GM12878 (cell line): ENCODE measurements around the gene TP53INP2. TPM values are rescaled to one million over a fixed set of nuclear protein-coding genes. Genes with fewer than 3 reads are reported as not detected.

Source experiments
- BCLAF1 ChIP-seq: fragments of 450-650 bp; IDR thresholded peaks from 2 replicates; pipeline ENCODE4 v1.6.1; 2017; ENCODE audit warnings: antibody characterized with exemption, mild to moderate bottlenecking, moderate library complexity
- CBX5 ChIP-seq: sonication (generic); IDR thresholded peaks from 2 replicates; pipeline ENCODE4 v1.6.1; 2016; ENCODE audit warnings: low read depth, moderate library complexity, mild to moderate bottlenecking, inconsistent platforms
- CHD1 ChIP-seq: IDR thresholded peaks from 2 replicates; pipeline ENCODE4 v1.6.1; 2012; ENCODE audit warnings: low read depth, low read length, improper control_type of control experiment
- CUX1 ChIP-seq: IDR thresholded peaks from 2 replicates; pipeline ENCODE4 v1.6.1; 2012; ENCODE audit warnings: improper control_type of control experiment, low read depth, low read length; ENCODE audit not compliant: insufficient replicate concordance
- DPF2 ChIP-seq: fragments of 450-650 bp; IDR thresholded peaks from 2 replicates; pipeline ENCODE4 v1.6.1; 2017; ENCODE audit warnings: mild to moderate bottlenecking
- FOXK2 ChIP-seq: fragments of 450-650 bp; IDR thresholded peaks from 2 replicates; pipeline ENCODE4 v1.6.1; 2017; ENCODE audit warnings: mild to moderate bottlenecking, moderate library complexity
- HCFC1 ChIP-seq: fragments of 150-350 bp; IDR thresholded peaks from 2 replicates; pipeline ENCODE4 v1.6.1; 2014; ENCODE audit warnings: low read length
- HDGF ChIP-seq: fragments of 450-650 bp; IDR thresholded peaks from 2 replicates; pipeline ENCODE4 v1.6.1; 2016; ENCODE audit warnings: antibody characterized with exemption
- IKZF1 ChIP-seq: fragments of 450-650 bp; conservative IDR thresholded peaks from 2 replicates; pipeline ENCODE4 v1.6.1; 2017; ENCODE audit warnings: antibody characterized with exemption, mild to moderate bottlenecking
- RB1 ChIP-seq: fragments of 450-650 bp; formaldehyde crosslinking; IDR thresholded peaks from 2 replicates; pipeline ENCODE4 v1.6.1; 2017; ENCODE audit warnings: mild to moderate bottlenecking, borderline replicate concordance
- RBBP5 ChIP-seq: fragments of 200-600 bp; sonication (generic); conservative IDR thresholded peaks from 2 replicates; pipeline ENCODE4 v1.6.1; 2016
- SIX5 ChIP-seq: IDR thresholded peaks from 2 replicates; pipeline ENCODE4 v1.6.1; 2011; ENCODE audit warnings: mild to moderate bottlenecking, low read depth, low read length, moderate library complexity; ENCODE audit not compliant: severe bottlenecking
- SMAD1 ChIP-seq: fragments of 450-650 bp; IDR thresholded peaks from 2 replicates; pipeline ENCODE4 v1.6.1; 2018; ENCODE audit warnings: mild to moderate bottlenecking, low read depth; ENCODE audit not compliant: partially characterized antibody
- SMC3 ChIP-seq: IDR thresholded peaks from 2 replicates; pipeline ENCODE4 v1.6.1; 2011; ENCODE audit warnings: low read length, improper control_type of control experiment, borderline replicate concordance
- TBL1XR1 ChIP-seq: IDR thresholded peaks from 2 replicates; pipeline ENCODE4 v1.6.1; 2012; ENCODE audit warnings: low read depth, low read length, improper control_type of control experiment
- USF1 ChIP-seq: IDR thresholded peaks from 2 replicates; pipeline ENCODE4 v1.6.1; 2011; ENCODE audit warnings: borderline replicate concordance, low read depth, mild to moderate bottlenecking, moderate library complexity, mixed read lengths, low read length; ENCODE audit not compliant: insufficient read depth; ENCODE audit errors: extremely low read length
- polyA plus RNA-seq, 11 experiments: library from polyadenylated mRNA; depleted of rRNA in 4 of 11; unstranded in 6 of 11; stranded (reverse) in 5 of 11; fragments of >200 nt; fragmentation: Nextera tagmentation in 4 of 11; fragmentation: Illumina TruSeq in 1 of 11; extraction: Ambion mirVana in 4 of 11; extraction: Trizol in 1 of 11; gene quantifications; 1 replicate in 1 of 11; 2 replicates in 10 of 11; pipeline versions ENCODE4 v1.2.1 to v1.2.3, GENCODE V29; 2011 to 2016; ENCODE audit warnings: inconsistent platforms in 2 of 11, missing spikeins in 2 of 11, low read depth in 1 of 11
- total RNA-seq, 4 experiments: library from RNA; depleted of rRNA in 3 of 4; stranded (reverse); fragments of >200 nt in 3 of 4; fragmentation: Illumina TruSeq in 1 of 4; extraction: Trizol in 1 of 4; gene quantifications; 2 replicates each; pipeline versions ENCODE4 v1.2.1 to v1.2.3, GENCODE V29; 2013 to 2021
- TF ChIP-seq, protein P1 (sequence below): fragments of 150-350 bp; IDR thresholded peaks from 2 replicates; pipeline ENCODE4 v1.6.1; 2014; ENCODE audit warnings: mild to moderate bottlenecking, low read depth, low read length
- TF ChIP-seq, protein P2 (sequence below): fragments of 450-650 bp; IDR thresholded peaks from 2 replicates; pipeline ENCODE4 v1.6.1; 2017; ENCODE audit warnings: low read depth, mild to moderate bottlenecking, moderate library complexity

Gene TP53INP2
- total and polyA plus RNA-seq, 10 of the 15 experiments (the other 5 are each of a cell fraction or from before 2014, with no cell fraction given) = 2.8 to 16.0 (median 4.0) TPM

DNA sequence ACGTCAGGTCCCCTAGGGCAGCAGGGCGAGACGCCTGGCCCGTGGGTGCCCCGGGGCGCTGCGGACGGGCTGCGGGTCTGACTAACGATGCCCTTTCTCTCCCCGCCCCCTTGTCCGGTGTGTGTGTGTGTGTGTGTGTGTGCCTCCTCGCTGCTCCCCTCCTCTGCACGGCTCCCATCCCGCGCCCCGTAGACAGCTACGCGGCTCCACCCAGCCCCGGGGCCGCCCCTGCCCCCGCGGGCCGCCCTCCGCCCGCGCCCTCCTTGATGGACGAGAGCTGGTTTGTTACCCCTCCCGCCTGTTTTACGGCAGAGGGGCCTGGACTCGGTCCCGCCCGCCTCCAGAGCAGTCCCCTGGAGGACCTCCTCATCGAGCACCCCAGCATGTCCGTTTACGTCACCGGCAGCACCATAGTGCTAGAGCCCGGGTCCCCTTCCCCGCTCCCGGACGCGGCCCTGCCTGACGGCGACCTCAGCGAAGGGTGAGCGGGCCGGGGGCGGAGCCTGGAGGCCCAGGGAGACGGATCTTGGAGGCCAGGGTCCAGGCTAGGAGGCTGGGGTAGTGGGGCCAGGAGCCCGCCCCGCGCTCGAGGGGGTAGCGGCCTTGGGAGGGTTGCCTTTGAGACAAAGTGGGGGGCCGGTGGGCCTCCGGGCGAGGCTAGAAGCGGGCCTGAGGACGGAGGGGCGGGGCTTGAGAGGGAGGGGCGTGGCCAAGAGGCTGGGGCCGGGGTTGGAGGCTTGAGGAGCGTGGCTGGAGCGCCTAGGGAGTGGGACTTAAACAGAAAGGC, 5.1 kb downstream of the TP53INP2 start (continued):
- TF ChIP-seq, protein P1, sequence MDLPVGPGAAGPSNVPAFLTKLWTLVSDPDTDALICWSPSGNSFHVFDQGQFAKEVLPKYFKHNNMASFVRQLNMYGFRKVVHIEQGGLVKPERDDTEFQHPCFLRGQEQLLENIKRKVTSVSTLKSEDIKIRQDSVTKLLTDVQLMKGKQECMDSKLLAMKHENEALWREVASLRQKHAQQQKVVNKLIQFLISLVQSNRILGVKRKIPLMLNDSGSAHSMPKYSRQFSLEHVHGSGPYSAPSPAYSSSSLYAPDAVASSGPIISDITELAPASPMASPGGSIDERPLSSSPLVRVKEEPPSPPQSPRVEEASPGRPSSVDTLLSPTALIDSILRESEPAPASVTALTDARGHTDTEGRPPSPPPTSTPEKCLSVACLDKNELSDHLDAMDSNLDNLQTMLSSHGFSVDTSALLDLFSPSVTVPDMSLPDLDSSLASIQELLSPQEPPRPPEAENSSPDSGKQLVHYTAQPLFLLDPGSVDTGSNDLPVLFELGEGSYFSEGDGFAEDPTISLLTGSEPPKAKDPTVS = no peak
- TF ChIP-seq RBBP5 (no peak), CUX1 (no peak), SIX5 (peak; percentile 8), USF1 (no peak), TBL1XR1 (no peak), SMC3 (no peak), HCFC1 (no peak), SMAD1 (no peak), BCLAF1 (no peak), FOXK2 (no peak), CHD1 (no peak), CBX5 (no peak), IKZF1 (peak; percentile 80), HDGF (peak; percentile 92), RB1 (no peak), DPF2 (0 out of 2 replicates have a peak, but pooled peaks have one; percentile 77)
- TF ChIP-seq, protein P2, sequence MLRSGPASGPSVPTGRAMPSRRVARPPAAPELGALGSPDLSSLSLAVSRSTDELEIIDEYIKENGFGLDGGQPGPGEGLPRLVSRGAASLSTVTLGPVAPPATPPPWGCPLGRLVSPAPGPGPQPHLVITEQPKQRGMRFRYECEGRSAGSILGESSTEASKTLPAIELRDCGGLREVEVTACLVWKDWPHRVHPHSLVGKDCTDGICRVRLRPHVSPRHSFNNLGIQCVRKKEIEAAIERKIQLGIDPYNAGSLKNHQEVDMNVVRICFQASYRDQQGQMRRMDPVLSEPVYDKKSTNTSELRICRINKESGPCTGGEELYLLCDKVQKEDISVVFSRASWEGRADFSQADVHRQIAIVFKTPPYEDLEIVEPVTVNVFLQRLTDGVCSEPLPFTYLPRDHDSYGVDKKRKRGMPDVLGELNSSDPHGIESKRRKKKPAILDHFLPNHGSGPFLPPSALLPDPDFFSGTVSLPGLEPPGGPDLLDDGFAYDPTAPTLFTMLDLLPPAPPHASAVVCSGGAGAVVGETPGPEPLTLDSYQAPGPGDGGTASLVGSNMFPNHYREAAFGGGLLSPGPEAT = peak; percentile 64
